Measurements from ENCODE around the gene ABCG8. TPM values are rescaled to one million over a fixed set of nuclear protein-coding genes. Genes with fewer than 3 reads are reported as not detected.

The ABCG8 gene
- total and polyA plus RNA-seq, 2 experiments from 2014 or later: 4.7 to 6.5 TPM

DNA sequence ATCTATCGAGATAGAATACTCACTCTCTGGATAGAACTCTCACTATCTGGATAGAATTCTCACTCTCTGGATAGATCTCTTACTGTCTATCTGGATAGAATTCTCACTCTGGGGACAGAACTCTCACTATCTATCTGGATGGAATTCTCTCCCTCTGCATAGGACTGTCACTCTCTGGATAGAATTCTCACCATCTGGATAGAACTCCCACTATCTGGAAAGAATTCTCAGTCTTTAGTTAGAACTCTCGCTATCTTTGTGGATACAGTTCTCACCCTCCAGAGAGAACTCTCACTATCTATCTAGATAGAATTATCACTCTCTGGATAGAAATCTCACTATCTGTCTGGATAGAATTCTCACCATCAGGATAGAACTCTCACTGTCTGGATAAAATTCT lies 16.5 kb downstream of the ABCG8 start:
- H3K4me1 ChIP-seq (ENCODE audit: insufficient read depth): no peaks in the 10 kb centered on the region
- H4K20me1 ChIP-seq (ENCODE audit: insufficient read depth, poor library complexity, severe bottlenecking): no peaks in the 10 kb centered on the region
- H2AFZ ChIP-seq: no peak overlapping the region
- no peak for TF ChIP-seq CTCF (IDR thresholded peaks at IDR 0.05; ENCODE audit: poor library complexity)
- no peak for TF ChIP-seq EZH2 (IDR thresholded peaks at IDR 0.05; ENCODE audit: borderline replicate concordance)
- TF ChIP-seq EZH2phosphoT487 (IDR thresholded peaks at IDR 0.05; ENCODE audit: low read depth, severe bottlenecking, unreplicated experiment): no peak
- H3K4me3 ChIP-seq: no peak overlapping the region
- no peak overlapping the region for H3K4me2 ChIP-seq
- no peak overlapping the region for H3K27ac ChIP-seq
- H3K27me3 ChIP-seq: peaks cover 52% of the 10 kb centered on the region
- no peaks in the 10 kb centered on the region for H3K79me2 ChIP-seq
- H3K9me3 ChIP-seq (ENCODE audit: low read depth): no peaks in the 10 kb centered on the region
- H3K36me3 ChIP-seq (replicated peaks; ENCODE audit: insufficient read depth, low read depth): no peaks in the 10 kb centered on the region
- no peak for DNase-seq (ENCODE audit: low spot score)
- 89% methylated on average over 2 of the region's 2 CpGs for WGBS (ENCODE audit: low lambda C conversion rate, missing lambda C conversion rate)
- H3K9me2 ChIP-seq (replicated peaks; ENCODE audit: insufficient read depth): no peaks in the 10 kb centered on the region

GRCh38 chr2:43872151-43872550 lies 33.4 kb downstream of the ABCG8 start:
- Histone ChIP-seq H3K4me2 (no peak overlapping the region), H3K27me3 (peaks cover 34% of the 10 kb centered on the region), H4K20me1 (ENCODE audit: insufficient read depth, poor library complexity, severe bottlenecking) (no peaks in the 10 kb centered on the region), H3K9me2 (replicated peaks; ENCODE audit: insufficient read depth) (no peaks in the 10 kb centered on the region), H3K36me3 (replicated peaks; ENCODE audit: insufficient read depth, low read depth) (no peaks in the 10 kb centered on the region), H3K79me2 (no peaks in the 10 kb centered on the region), H3K27ac (no peak overlapping the region), H3K9me3 (ENCODE audit: low read depth) (no peaks in the 10 kb centered on the region), H3K4me1 (ENCODE audit: insufficient read depth) (no peaks in the 10 kb centered on the region), H3K4me3 (no peak overlapping the region), H2AFZ (no peak overlapping the region)
- WGBS (ENCODE audit: low lambda C conversion rate, missing lambda C conversion rate): 79% methylated on average over 12 of the region's 12 CpGs
- DNase-seq (ENCODE audit: low spot score): no peak
- TF ChIP-seq EZH2 (IDR thresholded peaks at IDR 0.05; ENCODE audit: borderline replicate concordance): no peak
- no peak for TF ChIP-seq EZH2phosphoT487 (IDR thresholded peaks at IDR 0.05; ENCODE audit: low read depth, severe bottlenecking, unreplicated experiment)
- no peak for TF ChIP-seq CTCF (IDR thresholded peaks at IDR 0.05; ENCODE audit: poor library complexity)

DNA sequence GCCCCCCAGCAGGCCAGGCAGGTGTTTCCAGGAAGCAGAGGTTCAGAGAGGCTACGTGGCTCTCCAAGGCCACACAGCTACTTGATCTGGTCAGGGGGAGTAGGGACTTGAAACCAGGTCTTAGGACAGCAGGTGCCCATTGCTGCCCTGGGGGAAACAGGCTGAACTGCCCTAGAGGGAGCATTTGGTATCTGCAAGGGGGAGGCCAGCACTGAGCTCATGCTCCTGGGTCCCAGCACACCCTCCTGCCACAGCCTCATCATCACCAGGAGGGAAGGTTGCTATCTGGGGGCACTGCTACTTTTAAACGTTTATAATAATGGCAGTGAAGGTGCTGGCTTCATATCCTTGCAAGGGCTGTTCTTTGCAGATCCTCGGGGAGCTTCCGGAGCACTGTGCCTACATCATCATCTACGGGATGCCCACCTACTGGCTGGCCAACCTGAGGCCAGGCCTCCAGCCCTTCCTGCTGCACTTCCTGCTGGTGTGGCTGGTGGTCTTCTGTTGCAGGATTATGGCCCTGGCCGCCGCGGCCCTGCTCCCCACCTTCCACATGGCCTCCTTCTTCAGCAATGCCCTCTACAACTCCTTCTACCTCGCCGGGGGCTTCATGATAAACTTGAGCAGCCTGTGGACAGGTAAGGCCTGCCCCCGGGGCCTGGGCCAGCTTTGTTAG lies 36.1 kb downstream of the ABCG8 start:
- H4K20me1 ChIP-seq (ENCODE audit: insufficient read depth, poor library complexity, severe bottlenecking): no peaks in the 10 kb centered on the region
- H3K4me1 ChIP-seq (ENCODE audit: insufficient read depth): no peaks in the 10 kb centered on the region
- no peak overlapping the region for H3K4me2 ChIP-seq
- no peak overlapping the region for H2AFZ ChIP-seq
- peaks cover 17% of the 10 kb centered on the region for H3K27me3 ChIP-seq
- no peaks in the 10 kb centered on the region for H3K36me3 ChIP-seq (replicated peaks; ENCODE audit: insufficient read depth, low read depth)
- no peak overlapping the region for H3K4me3 ChIP-seq
- no peaks in the 10 kb centered on the region for H3K79me2 ChIP-seq
- WGBS (ENCODE audit: low lambda C conversion rate, missing lambda C conversion rate): 89% methylated on average over 11 of the region's 11 CpGs
- no peak for TF ChIP-seq CTCF (IDR thresholded peaks at IDR 0.05; ENCODE audit: poor library complexity)
- no peak for TF ChIP-seq EZH2phosphoT487 (IDR thresholded peaks at IDR 0.05; ENCODE audit: low read depth, severe bottlenecking, unreplicated experiment)
- no peak for TF ChIP-seq EZH2 (IDR thresholded peaks at IDR 0.05; ENCODE audit: borderline replicate concordance)
- H3K27ac ChIP-seq: no peak overlapping the region
- DNase-seq (ENCODE audit: low spot score): no peak
- no peaks in the 10 kb centered on the region for H3K9me3 ChIP-seq (ENCODE audit: low read depth)
- no peaks in the 10 kb centered on the region for H3K9me2 ChIP-seq (replicated peaks; ENCODE audit: insufficient read depth)

Measured in hepatocyte (in vitro differentiated cells).